SK-N-SH treated with all-trans-retinoic acid at 6 μM for 48 hours (cell line): ENCODE data around the gene RNF44.

Experiments
- ATAC-seq: fragments of 200-7000 bp; cut with Tn5 transposase; 3 replicates; pipeline ENCODE4 v1.9.1; 2020; ENCODE audit warnings: mild to moderate bottlenecking, moderate library complexity
- ESRRG ChIP-seq: fragments of 250-450 bp; sonication (Bioruptor Pico); IDR thresholded peaks from 2 replicates; pipeline ENCODE4 v1.6.1; 2021; ENCODE audit warnings: mild to moderate bottlenecking
- ISL1 ChIP-seq: fragments of 250-450 bp; sonication (Bioruptor Pico); IDR thresholded peaks from 2 replicates; pipeline ENCODE4 v2.1.2; 2022; ENCODE audit warnings: mild to moderate bottlenecking, moderate library complexity
- RARB ChIP-seq: fragments of 250-450 bp; sonication (Bioruptor Pico); IDR thresholded peaks from 2 replicates; pipeline ENCODE4 v1.8.0; 2021; ENCODE audit warnings: mild to moderate bottlenecking, moderate library complexity
- ZNF70 ChIP-seq: fragments of 450-650 bp; formaldehyde crosslinking; IDR thresholded peaks from 2 replicates; pipeline ENCODE4 v1.5.0; 2020; ENCODE audit warnings: mild to moderate bottlenecking, moderate library complexity
- TF ChIP-seq, protein P1 (sequence below): fragments of 250-450 bp; sonication (Bioruptor Pico); IDR thresholded peaks from 2 replicates; pipeline ENCODE4 v1.5.1; 2020; ENCODE audit warnings: low read depth, mild to moderate bottlenecking, moderate library complexity
- TF ChIP-seq, protein P2 (sequence below): fragments of 250-450 bp; sonication (Bioruptor Pico); IDR thresholded peaks from 2 replicates; pipeline ENCODE4 v1.5.1; 2021; ENCODE audit warnings: mild to moderate bottlenecking, moderate library complexity
- TF ChIP-seq, protein P3 (sequence below): fragments of 250-450 bp; sonication (Bioruptor Pico); IDR thresholded peaks from 2 replicates; pipeline ENCODE4 v1.5.0; 2020; ENCODE audit warnings: mild to moderate bottlenecking, moderate library complexity
- TF ChIP-seq, protein P4 (sequence below): fragments of 250-450 bp; sonication (Bioruptor Pico); IDR thresholded peaks from 2 replicates; pipeline ENCODE4 v1.8.0; 2021; ENCODE audit warnings: low read depth, mild to moderate bottlenecking, moderate library complexity, borderline replicate concordance
- TF ChIP-seq, protein P5 (sequence below): fragments of 250-450 bp; sonication (Bioruptor Pico); IDR thresholded peaks from 2 replicates; pipeline ENCODE4 v1.8.0; 2020; ENCODE audit warnings: mild to moderate bottlenecking, moderate library complexity, borderline replicate concordance

The RNF44 gene

DNA sequence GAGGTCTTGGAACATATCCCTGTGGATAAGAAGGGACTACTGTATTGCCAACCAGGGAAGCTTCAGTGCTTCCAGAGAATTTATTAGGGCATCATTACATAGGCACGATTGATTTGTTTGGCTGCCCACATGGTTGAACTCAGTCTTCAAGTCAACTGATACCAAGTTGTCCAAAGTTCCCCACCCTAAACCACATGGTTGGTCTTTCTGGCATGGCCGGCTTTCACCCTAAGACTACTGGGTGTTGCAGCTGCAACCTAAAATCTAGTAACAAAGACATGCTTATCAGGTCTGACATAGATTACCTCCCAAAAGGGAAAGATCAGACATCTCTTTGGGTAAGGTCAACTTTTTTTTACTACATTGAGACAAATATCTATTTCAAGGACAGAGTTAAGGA lies 52.0 kb downstream of the RNF44 start (continued):
- TF ChIP-seq, protein P1, sequence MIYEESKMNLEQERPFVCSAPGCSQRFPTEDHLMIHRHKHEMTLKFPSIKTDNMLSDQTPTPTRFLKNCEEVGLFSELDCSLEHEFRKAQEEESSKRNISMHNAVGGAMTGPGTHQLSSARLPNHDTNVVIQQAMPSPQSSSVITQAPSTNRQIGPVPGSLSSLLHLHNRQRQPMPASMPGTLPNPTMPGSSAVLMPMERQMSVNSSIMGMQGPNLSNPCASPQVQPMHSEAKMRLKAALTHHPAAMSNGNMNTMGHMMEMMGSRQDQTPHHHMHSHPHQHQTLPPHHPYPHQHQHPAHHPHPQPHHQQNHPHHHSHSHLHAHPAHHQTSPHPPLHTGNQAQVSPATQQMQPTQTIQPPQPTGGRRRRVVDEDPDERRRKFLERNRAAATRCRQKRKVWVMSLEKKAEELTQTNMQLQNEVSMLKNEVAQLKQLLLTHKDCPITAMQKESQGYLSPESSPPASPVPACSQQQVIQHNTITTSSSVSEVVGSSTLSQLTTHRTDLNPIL (CRISPR knock-in tag), result no peak
- TF ChIP-seq ZNF70 (CRISPR knock-in tag) (no peak), ISL1 (CRISPR knock-in tag) (no peak)
- TF ChIP-seq, protein P2, sequence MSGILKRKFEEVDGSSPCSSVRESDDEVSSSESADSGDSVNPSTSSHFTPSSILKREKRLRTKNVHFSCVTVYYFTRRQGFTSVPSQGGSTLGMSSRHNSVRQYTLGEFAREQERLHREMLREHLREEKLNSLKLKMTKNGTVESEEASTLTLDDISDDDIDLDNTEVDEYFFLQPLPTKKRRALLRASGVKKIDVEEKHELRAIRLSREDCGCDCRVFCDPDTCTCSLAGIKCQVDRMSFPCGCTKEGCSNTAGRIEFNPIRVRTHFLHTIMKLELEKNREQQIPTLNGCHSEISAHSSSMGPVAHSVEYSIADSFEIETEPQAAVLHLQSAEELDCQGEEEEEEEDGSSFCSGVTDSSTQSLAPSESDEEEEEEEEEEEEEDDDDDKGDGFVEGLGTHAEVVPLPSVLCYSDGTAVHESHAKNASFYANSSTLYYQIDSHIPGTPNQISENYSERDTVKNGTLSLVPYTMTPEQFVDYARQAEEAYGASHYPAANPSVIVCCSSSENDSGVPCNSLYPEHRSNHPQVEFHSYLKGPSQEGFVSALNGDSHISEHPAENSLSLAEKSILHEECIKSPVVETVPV (CRISPR knock-in tag), result no peak

DNA sequence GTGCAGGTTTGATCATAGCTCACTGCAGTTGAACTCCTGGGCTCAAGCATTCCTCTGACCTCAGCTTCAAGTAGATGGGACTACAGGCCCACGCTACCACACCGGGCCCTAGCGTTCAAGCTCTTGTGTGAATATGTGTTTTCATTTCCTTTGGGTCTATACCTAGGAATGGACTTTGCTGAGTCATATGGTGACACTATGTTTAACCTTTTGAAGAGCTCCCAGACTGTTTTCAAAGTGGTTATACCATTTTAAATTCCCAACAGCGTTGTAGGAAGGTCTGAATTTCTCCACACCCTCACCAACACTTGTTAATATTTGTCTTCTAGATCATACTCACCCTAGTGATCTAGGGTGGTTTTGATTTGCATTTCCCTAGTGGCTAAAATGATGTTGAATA lies 55.5 kb downstream of the RNF44 start:
- no peak for ATAC-seq
- TF ChIP-seq, protein P3, sequence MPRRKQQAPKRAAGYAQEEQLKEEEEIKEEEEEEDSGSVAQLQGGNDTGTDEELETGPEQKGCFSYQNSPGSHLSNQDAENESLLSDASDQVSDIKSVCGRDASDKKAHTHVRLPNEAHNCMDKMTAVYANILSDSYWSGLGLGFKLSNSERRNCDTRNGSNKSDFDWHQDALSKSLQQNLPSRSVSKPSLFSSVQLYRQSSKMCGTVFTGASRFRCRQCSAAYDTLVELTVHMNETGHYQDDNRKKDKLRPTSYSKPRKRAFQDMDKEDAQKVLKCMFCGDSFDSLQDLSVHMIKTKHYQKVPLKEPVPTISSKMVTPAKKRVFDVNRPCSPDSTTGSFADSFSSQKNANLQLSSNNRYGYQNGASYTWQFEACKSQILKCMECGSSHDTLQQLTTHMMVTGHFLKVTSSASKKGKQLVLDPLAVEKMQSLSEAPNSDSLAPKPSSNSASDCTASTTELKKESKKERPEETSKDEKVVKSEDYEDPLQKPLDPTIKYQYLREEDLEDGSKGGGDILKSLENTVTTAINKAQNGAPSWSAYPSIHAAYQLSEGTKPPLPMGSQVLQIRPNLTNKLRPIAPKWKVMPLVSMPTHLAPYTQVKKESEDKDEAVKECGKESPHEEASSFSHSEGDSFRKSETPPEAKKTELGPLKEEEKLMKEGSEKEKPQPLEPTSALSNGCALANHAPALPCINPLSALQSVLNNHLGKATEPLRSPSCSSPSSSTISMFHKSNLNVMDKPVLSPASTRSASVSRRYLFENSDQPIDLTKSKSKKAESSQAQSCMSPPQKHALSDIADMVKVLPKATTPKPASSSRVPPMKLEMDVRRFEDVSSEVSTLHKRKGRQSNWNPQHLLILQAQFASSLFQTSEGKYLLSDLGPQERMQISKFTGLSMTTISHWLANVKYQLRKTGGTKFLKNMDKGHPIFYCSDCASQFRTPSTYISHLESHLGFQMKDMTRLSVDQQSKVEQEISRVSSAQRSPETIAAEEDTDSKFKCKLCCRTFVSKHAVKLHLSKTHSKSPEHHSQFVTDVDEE, result no peak
- TF ChIP-seq, protein P4, sequence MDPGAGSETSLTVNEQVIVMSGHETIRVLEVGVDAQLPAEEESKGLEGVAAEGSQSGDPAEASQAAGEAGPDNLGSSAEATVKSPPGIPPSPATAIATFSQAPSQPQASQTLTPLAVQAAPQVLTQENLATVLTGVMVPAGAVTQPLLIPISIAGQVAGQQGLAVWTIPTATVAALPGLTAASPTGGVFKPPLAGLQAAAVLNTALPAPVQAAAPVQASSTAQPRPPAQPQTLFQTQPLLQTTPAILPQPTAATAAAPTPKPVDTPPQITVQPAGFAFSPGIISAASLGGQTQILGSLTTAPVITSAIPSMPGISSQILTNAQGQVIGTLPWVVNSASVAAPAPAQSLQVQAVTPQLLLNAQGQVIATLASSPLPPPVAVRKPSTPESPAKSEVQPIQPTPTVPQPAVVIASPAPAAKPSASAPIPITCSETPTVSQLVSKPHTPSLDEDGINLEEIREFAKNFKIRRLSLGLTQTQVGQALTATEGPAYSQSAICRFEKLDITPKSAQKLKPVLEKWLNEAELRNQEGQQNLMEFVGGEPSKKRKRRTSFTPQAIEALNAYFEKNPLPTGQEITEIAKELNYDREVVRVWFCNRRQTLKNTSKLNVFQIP (CRISPR knock-in tag), result no peak
- TF ChIP-seq RARB (CRISPR knock-in tag) (no peak), ESRRG (CRISPR knock-in tag) (no peak)
- TF ChIP-seq, protein P5, sequence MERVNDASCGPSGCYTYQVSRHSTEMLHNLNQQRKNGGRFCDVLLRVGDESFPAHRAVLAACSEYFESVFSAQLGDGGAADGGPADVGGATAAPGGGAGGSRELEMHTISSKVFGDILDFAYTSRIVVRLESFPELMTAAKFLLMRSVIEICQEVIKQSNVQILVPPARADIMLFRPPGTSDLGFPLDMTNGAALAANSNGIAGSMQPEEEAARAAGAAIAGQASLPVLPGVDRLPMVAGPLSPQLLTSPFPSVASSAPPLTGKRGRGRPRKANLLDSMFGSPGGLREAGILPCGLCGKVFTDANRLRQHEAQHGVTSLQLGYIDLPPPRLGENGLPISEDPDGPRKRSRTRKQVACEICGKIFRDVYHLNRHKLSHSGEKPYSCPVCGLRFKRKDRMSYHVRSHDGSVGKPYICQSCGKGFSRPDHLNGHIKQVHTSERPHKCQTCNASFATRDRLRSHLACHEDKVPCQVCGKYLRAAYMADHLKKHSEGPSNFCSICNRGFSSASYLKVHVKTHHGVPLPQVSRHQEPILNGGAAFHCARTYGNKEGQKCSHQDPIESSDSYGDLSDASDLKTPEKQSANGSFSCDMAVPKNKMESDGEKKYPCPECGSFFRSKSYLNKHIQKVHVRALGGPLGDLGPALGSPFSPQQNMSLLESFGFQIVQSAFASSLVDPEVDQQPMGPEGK, result no peak
